Mesenchymal stem cell (in vitro differentiated cells and primary cell): ENCODE data around the gene CDC42EP4.

Experiments used
- DNase-seq: peaks from one replicate; pipeline ENCODE4 v3.0.0-alpha.2; 2013
- H2AFZ ChIP-seq: one replicate; pipeline ENCODE4 v1.6.1; 2013; ENCODE audit warnings: low read depth, mild to moderate bottlenecking, control low read depth, inconsistent platforms, low read length, moderate library complexity
- H2AK5ac ChIP-seq: 2 replicates; pipeline ENCODE4 v1.6.1; 2013; ENCODE audit warnings: low read length, moderate library complexity, mild to moderate bottlenecking, inconsistent platforms; ENCODE audit not compliant: severe bottlenecking
- H2BK120ac ChIP-seq: one replicate; pipeline ENCODE4 v1.6.1; 2013; ENCODE audit warnings: low read depth, mild to moderate bottlenecking, inconsistent platforms, low read length, moderate library complexity
- H2BK12ac ChIP-seq, 2 experiments: one replicate each; pipeline ENCODE4 v1.6.1; 2013; ENCODE audit warnings: inconsistent platforms in 2 of 2, low read length in 2 of 2, mild to moderate bottlenecking in 2 of 2, moderate library complexity in 2 of 2, control low read depth in 1 of 2
- H2BK15ac ChIP-seq: one replicate; pipeline ENCODE4 v1.6.1; 2013; ENCODE audit warnings: mild to moderate bottlenecking, low read depth, inconsistent platforms; ENCODE audit not compliant: poor library complexity, severe bottlenecking
- H2BK5ac ChIP-seq: 2 replicates; pipeline ENCODE4 v1.6.1; 2013; ENCODE audit warnings: low read depth, mild to moderate bottlenecking, low read length, control low read depth, inconsistent platforms; ENCODE audit not compliant: poor library complexity, severe bottlenecking
- H3K14ac ChIP-seq, 2 experiments: one replicate each; pipeline ENCODE4 v1.6.1; 2013; ENCODE audit warnings: inconsistent platforms in 2 of 2, low read length in 2 of 2, control low read depth in 1 of 2, mild to moderate bottlenecking in 1 of 2, moderate library complexity in 1 of 2
- H3K18ac ChIP-seq, 2 experiments: one replicate each; pipeline ENCODE4 v1.6.1; 2013; ENCODE audit warnings: inconsistent platforms in 2 of 2, low read length in 2 of 2, control low read depth in 1 of 2, low read depth in 1 of 2, mild to moderate bottlenecking in 1 of 2
- H3K23ac ChIP-seq, 2 experiments: one replicate each; pipeline ENCODE4 v1.6.1; 2013; ENCODE audit warnings: inconsistent platforms in 2 of 2, low read length in 2 of 2, mild to moderate bottlenecking in 2 of 2, moderate library complexity in 2 of 2, control low read depth in 1 of 2
- H3K27ac ChIP-seq: 2 replicates; pipeline ENCODE4 v1.5.1; 2013; ENCODE audit warnings: mild to moderate bottlenecking, moderate library complexity, low read length, control low read depth, inconsistent platforms; ENCODE audit not compliant: poor library complexity, severe bottlenecking
- H3K27me3 ChIP-seq, 2 experiments: 2 replicates each; pipeline versions ENCODE4 v1.6.1 to v1.7.0; 2013; ENCODE audit warnings: low read length in 2 of 2, mild to moderate bottlenecking in 2 of 2, moderate library complexity in 2 of 2, control low read depth in 1 of 2, inconsistent platforms in 1 of 2; ENCODE audit not compliant: control insufficient read depth in 1 of 2, insufficient read depth in 1 of 2
- H3K36me3 ChIP-seq, 2 experiments: 2 replicates each; pipeline versions ENCODE4 v1.6.1 to v1.7.0; 2013; ENCODE audit warnings: low read length in 2 of 2, control low read depth in 1 of 2, inconsistent platforms in 1 of 2, low read depth in 1 of 2, mild to moderate bottlenecking in 1 of 2; ENCODE audit not compliant: insufficient read depth in 2 of 2, control insufficient read depth in 1 of 2
- H3K4ac ChIP-seq, 2 experiments: one replicate each; pipeline ENCODE4 v1.6.1; 2013; ENCODE audit warnings: inconsistent platforms in 2 of 2, low read length in 2 of 2, mild to moderate bottlenecking in 2 of 2, moderate library complexity in 2 of 2, control low read depth in 1 of 2, low read depth in 1 of 2
- H3K4me1 ChIP-seq: 2 replicates; pipeline ENCODE4 v1.6.1; 2013; ENCODE audit warnings: low read depth, low read length, control low read depth; ENCODE audit not compliant: control insufficient read depth, insufficient read depth
- H3K4me2 ChIP-seq: 2 replicates; pipeline ENCODE4 v1.6.1; 2013; ENCODE audit warnings: low read length, mild to moderate bottlenecking, inconsistent platforms; ENCODE audit not compliant: poor library complexity, severe bottlenecking
- H3K4me3 ChIP-seq, 2 experiments: 2 replicates each; pipeline versions ENCODE4 v1.5.1 to v1.7.0; 2013; ENCODE audit warnings: low read length in 2 of 2, mild to moderate bottlenecking in 2 of 2, control low read depth in 1 of 2, low read depth in 1 of 2; ENCODE audit not compliant: insufficient read depth in 1 of 2
- H3K79me1 ChIP-seq: replicated peaks from 2 replicates; pipeline ENCODE4 v1.6.1; 2013; ENCODE audit warnings: mild to moderate bottlenecking, control low read depth, low read length, inconsistent platforms; ENCODE audit not compliant: poor library complexity, severe bottlenecking
- H3K9ac ChIP-seq: 2 replicates; pipeline ENCODE4 v1.7.0; 2013; ENCODE audit warnings: mild to moderate bottlenecking, low read length, moderate library complexity
- H3K9me3 ChIP-seq: 2 replicates; pipeline ENCODE4 v1.7.0; 2013; ENCODE audit warnings: mild to moderate bottlenecking, low read length; ENCODE audit not compliant: control insufficient read depth
- H4K8ac ChIP-seq: one replicate; pipeline ENCODE4 v1.6.1; 2013; ENCODE audit warnings: inconsistent platforms, mild to moderate bottlenecking, low read length, moderate library complexity
- H4K91ac ChIP-seq: one replicate; pipeline ENCODE4 v1.6.1; 2013; ENCODE audit warnings: mild to moderate bottlenecking, low read length, inconsistent platforms
- WGBS: methylation state at CpG from one replicate; pipeline ENCODE4 v1.1.7; 2013; ENCODE audit warnings: mixed read lengths; 5-methylcytosine and 5-hydroxymethylcytosine counted together

The CDC42EP4 gene

GRCh38 chr17:73350864-73351263 is 39.1 kb upstream of the CDC42EP4 start:
- H3K27me3 ChIP-seq = peaks cover 0 to 2% of the 10 kb centered on the region in 2 experiments
- no peak overlapping the region for H4K91ac ChIP-seq
- 98% methylated on average over 5 of the region's 5 CpGs for WGBS
- H3K23ac ChIP-seq = no peak overlapping the region
- DNase-seq = no peak
- no peak overlapping the region for H2AFZ ChIP-seq
- no peak overlapping the region for H2BK15ac ChIP-seq
- H4K8ac ChIP-seq = no peak overlapping the region
- no peak overlapping the region for H3K27ac ChIP-seq
- no peaks in the 10 kb centered on the region for H3K9me3 ChIP-seq
- H2BK12ac ChIP-seq = no peak overlapping the region
- peaks cover 9% of the 10 kb centered on the region for H3K4me1 ChIP-seq
- H3K14ac ChIP-seq = no peak overlapping the region
- no peak overlapping the region for H3K4ac ChIP-seq
- H3K9ac ChIP-seq = no peak overlapping the region
- H3K4me3 ChIP-seq = no peak overlapping the region
- H2BK120ac ChIP-seq = no peak overlapping the region
- H2AK5ac ChIP-seq = no peak overlapping the region
- no peaks in the 10 kb centered on the region for H3K79me1 ChIP-seq
- H3K18ac ChIP-seq = no peak overlapping the region
- H3K36me3 ChIP-seq = no peaks in the 10 kb centered on the region
- no peak overlapping the region for H2BK5ac ChIP-seq
- no peak overlapping the region for H3K4me2 ChIP-seq

GRCh38 chr17:73349647-73350046 is 37.8 kb upstream of the CDC42EP4 start:
- Histone ChIP-seq H3K9ac (no peak overlapping the region), H2BK5ac (no peak overlapping the region), H3K4me2 (no peak overlapping the region), H3K14ac (no peak overlapping the region), H3K79me1 (no peaks in the 10 kb centered on the region), H2AK5ac (no peak overlapping the region), H3K18ac (no peak overlapping the region), H2BK120ac (no peak overlapping the region), H4K8ac (no peak overlapping the region), H3K4me3 (no peak overlapping the region), H3K36me3 (no peaks in the 10 kb centered on the region), H2AFZ (no peak overlapping the region), H3K27ac (no peak overlapping the region), H2BK12ac (no peak overlapping the region), H2BK15ac (no peak overlapping the region), H3K27me3 (peaks cover 0 to 2% of the 10 kb centered on the region in 2 experiments), H3K4me1 (peaks cover 9% of the 10 kb centered on the region), H3K23ac (no peak overlapping the region), H3K4ac (no peak overlapping the region), H3K9me3 (no peaks in the 10 kb centered on the region), H4K91ac (no peak overlapping the region)
- no peak for DNase-seq
- WGBS = 97% methylated on average over 9 of the region's 9 CpGs

- no peak overlapping the region for H3K9ac ChIP-seq
- H3K36me3 ChIP-seq = no peaks in the 10 kb centered on the region
- H3K18ac ChIP-seq = no peak overlapping the region
- no peak overlapping the region for H3K4ac ChIP-seq
- peak overlapping the region; percentile 35 for H4K91ac ChIP-seq
- H2BK5ac ChIP-seq = no peak overlapping the region
- H3K14ac ChIP-seq = peak overlapping the region in 1 of 2 experiments; percentile 57
- H2AFZ ChIP-seq = no peak overlapping the region
- H3K27me3 ChIP-seq = peaks cover 0 to 2% of the 10 kb centered on the region in 2 experiments
- H3K79me1 ChIP-seq = no peaks in the 10 kb centered on the region
- H2AK5ac ChIP-seq = no peak overlapping the region
- H2BK12ac ChIP-seq = peak overlapping the region in 1 of 2 experiments; percentile 33
- no peak overlapping the region for H3K4me2 ChIP-seq
- H2BK120ac ChIP-seq = no peak overlapping the region
- H3K4me1 ChIP-seq = peaks cover 13% of the 10 kb centered on the region
- H3K9me3 ChIP-seq = no peaks in the 10 kb centered on the region
- no peak overlapping the region for H3K23ac ChIP-seq
- DNase-seq = no peak
- 76% methylated on average over 6 of the region's 6 CpGs for WGBS
- H3K4me3 ChIP-seq = no peak overlapping the region
- no peak overlapping the region for H3K27ac ChIP-seq
- H4K8ac ChIP-seq = peak overlapping the region; percentile 15
- H2BK15ac ChIP-seq = no peak overlapping the region
These were observed 37.3 kb upstream of the CDC42EP4 start for GRCh38 chr17:73349138-73349537.

DNA sequence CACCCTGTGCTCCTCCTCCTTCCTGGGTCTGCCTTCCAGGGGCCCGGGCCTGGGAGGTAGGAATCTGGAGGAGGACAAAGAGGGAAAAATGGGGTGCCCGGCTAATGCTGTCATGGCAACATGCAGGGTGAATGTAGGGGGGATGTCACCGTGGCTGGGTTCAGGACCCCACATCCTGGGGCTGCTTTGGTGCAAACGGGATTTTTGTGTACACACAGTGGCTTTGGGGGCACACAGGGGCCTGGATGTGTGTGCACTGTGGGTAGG is 37.0 kb upstream of the CDC42EP4 start:
- Histone ChIP-seq H3K4me2 (no peak overlapping the region), H3K9ac (no peak overlapping the region), H3K18ac (no peak overlapping the region), H3K4me1 (peaks cover 17% of the 10 kb centered on the region), H3K27ac (no peak overlapping the region), H3K27me3 (peaks cover 0 to 2% of the 10 kb centered on the region in 2 experiments), H3K36me3 (no peaks in the 10 kb centered on the region), H3K14ac (no peak overlapping the region), H3K23ac (no peak overlapping the region), H3K9me3 (no peaks in the 10 kb centered on the region), H4K8ac (peak overlapping the region; percentile 15), H2BK15ac (no peak overlapping the region), H3K4me3 (no peak overlapping the region), H2AFZ (no peak overlapping the region), H3K4ac (no peak overlapping the region), H2AK5ac (no peak overlapping the region), H4K91ac (peak overlapping the region; percentile 35), H3K79me1 (no peaks in the 10 kb centered on the region), H2BK12ac (no peak overlapping the region), H2BK5ac (no peak overlapping the region), H2BK120ac (no peak overlapping the region)
- WGBS = 62% methylated on average over 4 of the region's 4 CpGs
- DNase-seq = no peak
